SK-N-SH (cell line): ENCODE measurements around the gene TAF1A. TPM values are rescaled to one million over a fixed set of nuclear protein-coding genes. Genes with fewer than 3 reads are reported as not detected.

Experiments used
- CTCF ChIA-PET: fragments of 300-600, 350-600 bp; formaldehyde crosslinking; extraction: SDS; loops from one replicate; lab custom pipeline; 2021; lab: Yijun Ruan, JAX
- POLR2A ChIA-PET: fragments of 350-600 bp; sonication (Branson Sonifier 250); formaldehyde crosslinking; extraction: SDS; loops from one replicate; lab custom pipeline; 2020; ENCODE audit warnings: antibody characterized with exemption, inconsistent platforms; lab: Yijun Ruan, JAX
- DNase-seq: peaks from one replicate; pipeline ENCODE4 v3.0.0; 2012
- H2AFZ ChIP-seq: fragments of 200-600 bp; sonication (generic); 2 replicates; pipeline ENCODE4 v1.8.1; 2016; ENCODE audit warnings: antibody characterized with exemption, mild to moderate bottlenecking, low read depth
- H3F3A ChIP-seq: fragments of 200-600 bp; sonication (generic); replicated peaks from 2 replicates; pipeline ENCODE3; 2016; ENCODE audit warnings: antibody characterized with exemption, mild to moderate bottlenecking; ENCODE audit not compliant: insufficient read depth
- H3K27ac ChIP-seq, 2 experiments: fragments of 200-500 bp in 1 of 2; fragments of 200-600 bp in 1 of 2; sonication (Bioruptor generic) in 1 of 2; sonication (generic), shearing (Covaris generic) in 1 of 2; 2 replicates each; pipeline versions ENCODE4 v1.5.1 to v1.6.1; 2014 to 2016; ENCODE audit warnings: low read depth in 2 of 2, inconsistent platforms in 1 of 2, low read length in 1 of 2, mild to moderate bottlenecking in 1 of 2, mixed read lengths in 1 of 2
- H3K27me3 ChIP-seq: fragments of 200-600 bp; sonication (generic), shearing (Covaris generic); 2 replicates; pipeline ENCODE4 v1.6.1; 2016; ENCODE audit warnings: mixed run types; ENCODE audit not compliant: insufficient read depth
- H3K36me3 ChIP-seq, 2 experiments: fragments of 200-500 bp in 1 of 2; fragments of 200-600 bp in 1 of 2; sonication (Bioruptor generic) in 1 of 2; sonication (generic) in 1 of 2; replicated peaks in 1 of 2; 2 replicates each; pipeline versions ENCODE3 to v1.5.1; 2014 to 2016; ENCODE audit warnings: low read length in 1 of 2, mild to moderate bottlenecking in 1 of 2; ENCODE audit not compliant: insufficient read depth in 2 of 2, control insufficient read depth in 1 of 2
- H3K4me1 ChIP-seq, 2 experiments: fragments of 200-500 bp in 1 of 2; fragments of 200-600 bp in 1 of 2; sonication (Bioruptor generic) in 1 of 2; sonication (generic), shearing (Covaris generic) in 1 of 2; 2 replicates each; pipeline versions ENCODE4 v1.5.1 to v1.6.1; 2014 to 2016; ENCODE audit warnings: low read depth in 1 of 2, low read length in 1 of 2, mixed run types in 1 of 2; ENCODE audit not compliant: insufficient read depth in 2 of 2, control insufficient read depth in 1 of 2
- H3K4me2 ChIP-seq: fragments of 200-600 bp; sonication (generic), shearing (Covaris generic); 2 replicates; pipeline ENCODE4 v1.6.1; 2017; ENCODE audit warnings: mixed run types
- H3K4me3 ChIP-seq, 2 experiments: fragments of 200-500 bp in 1 of 2; fragments of 200-600 bp in 1 of 2; sonication (Bioruptor generic) in 1 of 2; sonication (generic), shearing (Covaris generic) in 1 of 2; 2 replicates each; pipeline versions ENCODE4 v1.5.1 to v1.8.1; 2014 to 2016; ENCODE audit warnings: low read depth in 2 of 2, inconsistent platforms in 1 of 2, low read length in 1 of 2, mild to moderate bottlenecking in 1 of 2, mixed read lengths in 1 of 2, moderate library complexity in 1 of 2
- H3K79me2 ChIP-seq: fragments of 200-600 bp; sonication (generic); 2 replicates; pipeline ENCODE4 v1.8.1; 2017; ENCODE audit warnings: mild to moderate bottlenecking; ENCODE audit not compliant: insufficient read depth
- H3K9ac ChIP-seq: fragments of 200-600 bp; sonication (generic); 2 replicates; pipeline ENCODE4 v1.6.1; 2017; ENCODE audit warnings: mixed run types
- H3K9me2 ChIP-seq: fragments of 200-600 bp; sonication (generic); 2 replicates; pipeline ENCODE4 v1.6.1; 2017; ENCODE audit warnings: mixed run types
- H3K9me3 ChIP-seq: fragments of 200-600 bp; sonication (generic); 2 replicates; pipeline ENCODE4 v1.6.1; 2017; ENCODE audit warnings: mixed run types, mild to moderate bottlenecking, moderate library complexity
- H4K20me1 ChIP-seq: fragments of 200-600 bp; sonication (generic); 2 replicates; pipeline ENCODE4 v1.6.1; 2017; ENCODE audit warnings: mild to moderate bottlenecking, mixed run types; ENCODE audit not compliant: insufficient read depth
- CHD2 ChIP-seq: fragments of 150-350 bp; IDR thresholded peaks from 2 replicates; pipeline ENCODE4 v1.6.1; 2018; ENCODE audit warnings: low read length; ENCODE audit not compliant: partially characterized antibody
- CTCF ChIP-seq: fragments of 200-600 bp; sonication (generic); IDR thresholded peaks from 2 replicates; pipeline ENCODE4 v1.6.1; 2017; ENCODE audit warnings: antibody characterized with exemption, mild to moderate bottlenecking, moderate library complexity
- FOSL2 ChIP-seq: IDR thresholded peaks from 2 replicates; pipeline ENCODE4 v1.4.0; 2012; ENCODE audit warnings: low read depth, mild to moderate bottlenecking, moderate library complexity, borderline replicate concordance
- FOXJ3 ChIP-seq: sonication (generic); formaldehyde crosslinking; IDR thresholded peaks from 2 replicates; pipeline ENCODE4 v1.5.1; 2020; ENCODE audit warnings: mild to moderate bottlenecking, missing genetic modification reagents
- JUND ChIP-seq: IDR thresholded peaks from 2 replicates; pipeline ENCODE4 v1.4.0; 2012
- MAX ChIP-seq: IDR thresholded peaks from 2 replicates; pipeline ENCODE4 v1.4.0; 2012; ENCODE audit warnings: low read depth
- MEF2A ChIP-seq: IDR thresholded peaks from 2 replicates; pipeline ENCODE4 v1.4.0; 2012; ENCODE audit warnings: low read depth, borderline replicate concordance
- MXI1 ChIP-seq: IDR thresholded peaks from 2 replicates; pipeline ENCODE4 v1.6.1; 2012; ENCODE audit warnings: mild to moderate bottlenecking, low read depth, low read length, improper control_type of control experiment
- NRF1 ChIP-seq: IDR thresholded peaks from 2 replicates; pipeline ENCODE4 v1.6.1; 2012; ENCODE audit warnings: low read depth, mild to moderate bottlenecking, low read length
- PBX3 ChIP-seq: IDR thresholded peaks from 2 replicates; pipeline ENCODE4; 2012
- RAD21 ChIP-seq: IDR thresholded peaks from 2 replicates; pipeline ENCODE4 v1.6.1; 2012; ENCODE audit warnings: mild to moderate bottlenecking, low read length
- RFX5 ChIP-seq: IDR thresholded peaks from 2 replicates; pipeline ENCODE4 v1.6.1; 2012; ENCODE audit warnings: mild to moderate bottlenecking, improper control_type of control experiment, low read length
- SIN3A ChIP-seq: IDR thresholded peaks from 2 replicates; pipeline ENCODE4 v1.6.1; 2012; ENCODE audit warnings: low read depth, mild to moderate bottlenecking, low read length, moderate library complexity, borderline replicate concordance
- TAF1 ChIP-seq: IDR thresholded peaks from 2 replicates; pipeline ENCODE4 v1.6.1; 2012; ENCODE audit warnings: low read depth, mild to moderate bottlenecking, low read length, moderate library complexity, borderline replicate concordance
- TCF12 ChIP-seq: IDR thresholded peaks from 2 replicates; pipeline ENCODE4 v1.4.0; 2012
- TEAD4 ChIP-seq: IDR thresholded peaks from 2 replicates; pipeline ENCODE4 v1.4.0; 2012; ENCODE audit warnings: mild to moderate bottlenecking, borderline replicate concordance; ENCODE audit not compliant: insufficient read depth
- USF1 ChIP-seq: IDR thresholded peaks from 2 replicates; pipeline ENCODE4 v1.4.0; 2012; ENCODE audit warnings: low read depth, borderline replicate concordance
- YY1 ChIP-seq: IDR thresholded peaks from 2 replicates; pipeline ENCODE4 v1.4.0; 2012; ENCODE audit warnings: low read depth, mild to moderate bottlenecking
- ZBTB33 ChIP-seq: IDR thresholded peaks from 2 replicates; pipeline ENCODE4 v1.4.0; 2012; ENCODE audit warnings: low read depth, borderline replicate concordance
- WGBS: methylation state at CpG from one replicate; pipeline ENCODE4 v1.1.6; 2017; ENCODE audit warnings: low lambda C conversion rate; 5-methylcytosine and 5-hydroxymethylcytosine counted together
- polyA plus RNA-seq, 3 experiments: library from polyadenylated mRNA; depleted of rRNA; stranded (reverse); fragments of >200 nt; gene quantifications; 2 replicates each; pipeline ENCODE4 v1.2.3, GENCODE V29; 2012

The TAF1A gene
- polyA plus RNA-seq, 1 of the 3 experiments (the other 2 are of a cell fraction), result 4.6 TPM

- TF ChIP-seq CTCF, result no peak
- TF ChIP-seq ZBTB33, result no peak
- TF ChIP-seq TAF1, result peak; percentile 96
- no peak for TF ChIP-seq USF1
- 0 out of 2 replicates have a peak, but pooled peaks have one; percentile 18 for TF ChIP-seq MXI1
- no peak for TF ChIP-seq JUND
- no peak for TF ChIP-seq RFX5
- no peak; the same call in 1 of the 2 replicates for TF ChIP-seq MAX
Observed at GRCh38 chr1:222618001-222618879, 28.5 kb upstream of the TAF1A start, which contains the start of gene MIA3 (continued).

GRCh38 chr1:222617367-222617951, 27.7 kb upstream of the TAF1A start:
- ChIA-PET CTCF (interaction anchor here (1.2 to 4.4 kb wide), 3 partner anchors 16 to 152 kb away, joined by 3 to 26 read pairs (median 26); no protein-coding TSS in a partner anchor), POLR2A (no interaction called here)
- peak overlapping the region; percentile 100 for H2AFZ ChIP-seq
- H3K36me3 ChIP-seq, result peaks cover 3 to 10% of the 10 kb centered on the region in 2 experiments
- H4K20me1 ChIP-seq, result no peaks in the 10 kb centered on the region
- DNase-seq, result no peak
- H3K9me2 ChIP-seq, result no peaks in the 10 kb centered on the region
- peak overlapping the region; percentile 89 for H3K4me2 ChIP-seq
- H3F3A ChIP-seq, result no peaks in the 10 kb centered on the region
- H3K27ac ChIP-seq, result peak overlapping the region; percentile 53 to 73
- WGBS, result under 1% methylated on average over 28 of the region's 37 CpGs
- H3K27me3 ChIP-seq, result no peaks in the 10 kb centered on the region
- peaks cover 5 to 10% of the 10 kb centered on the region in 2 experiments; a peak in 2 of 4 replicates for H3K4me1 ChIP-seq
- peak overlapping the region; percentile 66; the same call in 1 of the 2 replicates for H3K9ac ChIP-seq
- peak overlapping the region; percentile 56 to 59 for H3K4me3 ChIP-seq
- H3K79me2 ChIP-seq, result peaks cover 26% of the 10 kb centered on the region
- no peaks in the 10 kb centered on the region for H3K9me3 ChIP-seq
- TF ChIP-seq SIN3A (0 out of 2 replicates have a peak, but pooled peaks have one; percentile 59), TCF12 (no peak), PBX3 (peak; percentile 95), RAD21 (no peak), MAX (peak; percentile 68), RFX5 (no peak), JUND (no peak), TAF1 (peak; percentile 52; the same call in 1 of the 2 replicates), USF1 (0 out of 2 replicates have a peak, but pooled peaks have one; percentile 50), FOSL2 (no peak), FOXJ3 (no peak), NRF1 (peak; percentile 50), CHD2 (no peak), TEAD4 (no peak), MEF2A (no peak), MXI1 (peak; percentile 62), YY1 (no peak)
